Activated T-cell treated with anti-CD3 and anti-CD28 coated beads for 24 hours (primary cell): ENCODE data around the gene PTPRN2.
"Not testable (repeated sequence)": the region's sequence is repeated elsewhere in the genome, so short reads cannot be mapped to it uniquely, and the experiment has no call there.

ENCODE experiments used
- DNase-seq: peaks from one replicate; pipeline ENCODE4 v3.0.0-alpha.2; 2020; ENCODE audit warnings: low read depth

Gene PTPRN2

DNA sequence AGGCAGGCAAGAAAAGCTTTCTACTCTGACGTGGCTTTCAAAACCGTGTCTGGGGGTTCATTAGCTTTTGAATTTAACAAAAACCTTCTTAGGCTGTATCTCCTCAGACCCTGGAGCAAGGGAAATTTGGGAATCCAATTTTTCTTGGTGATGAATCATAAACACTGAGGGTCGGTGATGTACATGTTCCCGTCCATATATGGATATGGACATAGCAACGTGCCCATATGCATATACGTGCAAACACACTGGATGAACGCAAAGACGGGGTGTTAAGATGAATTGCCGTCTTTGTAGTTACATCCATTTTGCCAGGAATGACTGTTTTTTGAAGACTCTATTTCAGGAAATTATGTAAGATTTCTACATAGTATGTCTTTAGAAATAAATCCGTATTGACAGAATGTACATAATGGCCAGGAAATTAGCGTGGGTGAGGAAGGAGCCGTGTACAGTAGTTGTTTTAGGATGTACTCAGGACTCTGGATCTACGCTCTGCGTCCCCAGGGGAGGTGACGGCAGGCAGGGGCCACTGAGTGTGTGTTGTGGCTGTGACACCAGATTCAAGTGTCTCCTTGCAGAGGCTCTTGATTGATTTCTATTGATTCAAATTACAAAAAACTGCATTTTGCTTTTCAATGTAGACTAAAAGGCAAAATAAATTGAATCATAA, 1012.6 kb downstream of the PTPRN2 start:
- DNase-seq: no peak

DNA sequence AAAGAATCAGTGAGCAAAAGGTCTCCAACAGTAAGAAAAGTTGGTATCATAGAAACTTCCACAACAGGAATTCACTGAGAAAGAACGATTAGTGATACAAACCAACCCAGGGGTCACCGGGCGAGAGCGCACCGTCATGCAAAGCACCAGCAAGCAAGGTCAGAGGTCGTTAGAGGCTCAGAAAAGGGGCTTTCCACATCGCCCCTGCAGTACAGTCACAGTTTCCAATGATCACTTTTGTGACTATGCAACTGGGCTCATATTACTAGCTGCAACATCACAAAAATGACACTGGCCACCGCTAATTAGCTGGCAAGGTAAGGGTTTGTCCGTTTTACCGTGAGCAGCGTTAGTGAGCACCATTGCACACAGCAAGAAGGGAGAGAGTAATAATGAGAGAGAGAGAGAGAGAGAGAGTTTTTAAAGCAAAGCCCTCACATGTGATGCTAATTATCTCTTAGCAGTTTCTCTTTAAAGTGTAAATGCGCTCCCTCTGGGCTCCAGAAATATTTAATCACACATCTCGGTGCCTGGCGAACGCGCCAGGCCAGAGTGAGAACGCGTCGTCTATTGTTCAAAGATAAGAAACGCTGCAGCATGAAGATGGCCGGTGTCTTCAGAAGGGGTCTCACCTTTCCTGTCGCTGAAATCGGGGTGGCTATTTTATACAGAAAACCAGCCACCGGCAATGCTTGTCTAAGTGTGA, 1013.4 kb downstream of the PTPRN2 start:
- no peak for DNase-seq

DNA sequence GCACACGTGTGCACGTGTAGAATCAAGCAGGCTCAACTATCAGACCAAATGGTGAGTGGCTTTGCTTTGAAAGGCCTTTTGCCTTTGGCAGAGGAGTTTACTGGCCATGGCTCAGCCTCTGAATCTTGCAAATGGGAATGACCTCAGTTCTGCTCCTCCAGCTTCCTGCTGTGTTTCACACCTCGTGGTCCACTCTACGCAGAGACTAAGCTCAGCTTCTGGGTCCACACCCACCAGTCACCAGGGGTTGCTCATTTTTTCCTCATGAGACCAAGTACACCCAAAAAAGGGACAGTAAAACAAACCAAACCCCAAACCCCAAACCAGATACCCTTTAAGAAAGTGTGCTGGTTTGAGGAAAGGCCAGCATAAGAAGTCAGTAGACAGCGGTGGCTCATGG, 1014.4 kb downstream of the PTPRN2 start:
- no peak for DNase-seq

DNA sequence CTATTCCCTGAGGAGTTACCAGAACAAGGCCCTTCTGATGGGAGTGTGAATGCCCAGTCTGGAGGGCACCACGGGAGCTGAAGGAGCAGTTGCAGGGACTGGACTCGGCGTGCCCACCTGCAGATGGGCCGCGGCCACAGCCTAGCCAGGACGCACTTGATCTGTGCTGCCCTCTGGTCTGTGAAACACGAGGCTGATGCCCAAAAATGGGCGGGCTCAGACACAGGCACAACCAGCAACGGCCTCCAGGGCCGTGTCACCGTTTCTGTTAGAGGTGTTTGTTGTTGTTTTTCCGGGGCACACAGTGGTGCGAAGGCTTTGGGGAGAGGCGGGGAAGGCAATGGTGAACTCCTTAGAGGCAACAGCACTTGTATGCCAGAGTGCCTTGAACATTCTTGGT, 1015.0 kb downstream of the PTPRN2 start:
- no peak for DNase-seq

DNA sequence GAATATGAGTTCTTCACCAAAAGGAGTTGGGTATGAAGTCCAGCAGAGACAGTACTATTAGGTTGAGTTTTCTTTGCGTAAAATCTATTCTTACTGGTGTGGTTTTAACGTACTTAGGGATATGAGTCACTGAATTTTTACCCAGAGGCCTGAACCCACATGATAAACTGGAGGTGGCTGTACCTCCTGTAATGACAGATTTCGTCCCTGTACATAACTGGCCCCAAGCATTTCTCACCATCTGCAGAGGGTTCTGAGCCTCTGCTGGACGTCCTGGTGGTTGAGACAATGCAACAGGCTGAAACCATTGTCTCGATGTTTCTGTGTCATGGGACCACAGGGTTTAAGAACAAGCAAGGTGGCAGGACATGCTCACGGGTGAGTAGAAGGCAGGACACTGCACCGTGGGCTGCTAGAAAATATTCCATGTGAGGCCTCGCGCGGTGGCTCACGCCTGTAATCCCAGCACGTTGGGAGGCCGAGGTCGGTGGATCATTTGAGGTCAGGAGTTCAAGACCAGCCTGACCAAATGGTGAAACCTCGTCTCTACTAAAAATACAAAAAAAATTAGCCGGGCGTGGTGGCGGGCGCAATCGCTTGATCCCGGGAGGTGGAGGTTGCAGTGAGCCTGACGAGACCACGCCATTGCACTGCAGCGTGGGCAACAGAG, 1017.0 kb downstream of the PTPRN2 start:
- no peak for DNase-seq

DNA sequence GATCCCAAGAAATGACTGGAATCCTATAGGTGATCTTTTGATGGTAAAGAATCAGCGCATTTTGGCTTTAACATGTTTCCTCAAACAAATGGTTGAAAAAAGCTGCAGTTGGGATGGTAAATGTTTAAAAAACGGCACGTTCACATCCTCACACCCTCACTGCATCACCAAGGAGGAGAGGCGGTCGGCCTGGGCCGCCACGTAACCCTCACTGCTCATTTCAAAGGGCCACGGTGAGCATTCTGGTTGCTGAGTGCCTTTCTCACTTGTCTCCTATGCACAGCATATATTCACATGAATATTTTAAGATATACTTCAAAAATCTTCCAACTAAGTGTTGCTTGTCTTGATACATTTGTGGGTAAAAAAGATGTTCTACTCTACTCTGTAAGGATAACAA, 1017.7 kb downstream of the PTPRN2 start:
- no peak for DNase-seq

DNA sequence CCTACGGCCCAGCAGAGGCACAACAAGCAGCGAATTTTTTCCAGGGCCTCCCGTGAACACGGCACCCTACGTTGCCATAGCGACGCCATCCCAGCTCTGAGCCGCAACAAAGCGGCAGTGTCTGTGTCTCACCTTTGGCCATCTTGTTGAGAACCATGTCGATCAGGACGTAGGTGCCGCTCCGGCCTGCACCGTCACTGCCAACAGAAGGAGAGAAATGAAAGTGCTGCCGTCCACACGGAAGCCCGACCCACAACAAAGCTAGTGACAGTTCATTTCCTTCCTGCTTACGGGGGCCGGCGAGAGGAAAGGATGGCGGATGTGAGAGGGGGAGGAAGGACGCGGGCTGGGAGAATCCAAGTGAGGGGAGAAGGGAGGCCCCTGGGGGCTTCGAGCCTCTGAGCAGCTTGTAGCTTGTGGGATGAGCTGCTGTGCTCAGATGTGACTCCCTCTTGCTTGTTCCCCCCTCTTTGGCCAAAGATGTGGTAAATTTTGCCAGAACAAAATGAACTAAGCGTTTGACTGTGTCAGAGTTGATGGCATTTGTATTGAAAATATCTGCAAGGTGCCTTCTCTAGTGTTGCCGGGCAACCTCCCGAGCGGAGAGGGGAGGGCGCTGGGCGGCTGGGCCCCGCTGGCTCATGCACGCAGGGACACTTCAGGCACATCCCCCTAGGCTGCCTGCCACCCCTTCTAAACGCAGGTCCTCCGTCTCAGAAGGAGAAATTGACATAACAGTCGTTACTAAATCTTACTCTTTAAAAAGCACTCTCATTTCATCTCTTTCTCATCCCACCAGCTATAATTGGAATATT, 1018.6 kb downstream of the PTPRN2 start:
- peak; percentile 49 for DNase-seq

DNA sequence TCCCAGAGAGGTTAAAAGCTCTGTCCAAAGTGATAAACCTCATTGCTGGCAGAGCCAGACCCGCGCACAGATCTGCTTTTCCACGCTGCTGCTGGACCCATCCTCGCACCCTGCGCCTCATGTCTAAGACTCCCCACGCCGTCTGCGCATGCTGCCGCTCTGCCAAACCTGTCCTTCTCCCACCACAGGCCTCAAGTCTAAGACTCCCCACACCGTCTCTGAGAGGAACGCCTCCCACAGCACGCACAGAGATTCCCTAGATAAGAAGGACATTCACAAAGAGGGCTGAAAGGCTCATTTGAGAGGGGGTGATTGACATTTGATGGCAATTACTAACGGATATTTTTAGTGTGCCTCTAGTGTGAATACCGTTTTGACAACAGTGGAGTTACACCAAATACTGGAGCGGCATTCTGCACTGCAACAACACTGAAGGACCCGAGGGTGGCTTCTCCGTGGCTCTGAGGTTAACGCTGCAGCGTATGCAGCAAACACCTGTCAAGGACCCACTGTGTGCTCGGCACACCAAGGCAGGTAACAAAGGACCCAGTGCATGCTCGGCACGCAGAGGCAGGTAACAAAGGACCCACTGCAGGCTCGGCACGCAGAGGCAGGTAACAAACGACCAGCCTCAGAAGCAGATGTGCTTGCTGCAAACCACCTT, 1019.4 kb downstream of the PTPRN2 start:
- DNase-seq: no peak

DNA sequence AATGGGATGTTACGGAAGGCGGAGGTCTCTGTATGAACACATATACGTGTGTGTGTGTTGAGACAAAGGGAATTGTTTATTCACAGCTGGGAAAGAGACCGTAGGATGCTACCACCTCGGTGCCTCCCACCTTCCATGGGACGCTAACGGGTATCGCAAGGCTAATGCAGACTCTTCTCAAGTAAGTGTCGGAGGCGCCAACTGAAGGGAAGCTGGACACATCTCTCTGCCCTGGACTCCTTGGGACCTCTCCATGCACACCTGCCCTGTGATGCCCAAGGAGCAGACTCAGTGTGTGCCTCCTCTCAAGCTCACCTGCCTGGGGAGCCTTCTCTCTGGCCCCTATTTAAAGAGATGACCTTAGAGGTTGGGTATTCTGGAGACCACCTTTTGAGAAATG, 1020.0 kb downstream of the PTPRN2 start:
- DNase-seq: no peak

DNA sequence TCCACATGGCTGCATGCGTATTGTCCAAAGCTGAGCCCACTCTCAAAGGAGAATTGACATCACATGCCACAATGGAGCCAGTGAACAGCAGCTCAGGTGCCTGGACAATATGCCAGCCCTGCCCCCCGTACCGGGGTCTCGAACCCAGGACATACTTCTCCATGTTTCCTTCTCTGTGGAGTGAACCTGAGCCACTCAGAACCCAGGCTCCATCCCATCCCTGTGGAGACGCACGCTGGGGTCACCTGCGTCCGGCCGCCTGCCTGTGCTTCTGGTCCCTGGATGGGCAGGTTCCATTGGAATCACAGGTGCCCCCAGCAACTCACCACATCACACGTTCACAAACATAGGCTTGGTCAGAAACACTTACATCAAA, 1021.0 kb downstream of the PTPRN2 start:
- no peak for DNase-seq

DNA sequence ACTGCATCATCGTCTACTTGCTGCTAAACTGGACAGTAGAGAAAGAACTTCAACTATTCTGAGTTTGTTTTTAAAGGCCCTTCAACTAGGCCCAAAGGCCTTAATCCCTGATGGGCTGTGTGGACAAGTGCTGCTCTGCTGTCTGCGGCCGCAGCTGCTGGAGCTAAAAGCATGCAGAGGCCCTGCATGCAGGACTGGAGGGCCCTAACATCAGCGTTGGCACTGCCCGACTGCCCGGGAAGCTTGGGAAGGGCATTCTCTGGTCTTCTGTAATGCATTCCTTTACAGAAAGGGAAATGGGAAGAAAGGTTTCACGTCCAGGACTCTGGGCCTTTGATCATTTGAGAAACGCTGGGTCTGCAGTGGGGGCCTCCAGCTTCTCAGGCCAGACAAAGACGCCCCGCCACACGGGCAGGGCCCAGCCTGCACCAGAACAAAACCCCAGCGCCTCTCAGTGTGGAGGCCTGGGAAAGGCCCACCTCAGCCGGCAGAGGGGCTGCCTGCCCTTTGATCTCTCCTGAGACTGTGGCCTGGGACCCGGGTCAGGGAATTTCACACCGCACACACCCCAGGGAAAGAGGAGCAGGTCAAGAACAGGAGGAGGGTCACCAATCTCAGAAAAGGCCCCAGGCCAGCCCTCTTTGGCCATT, 1021.5 kb downstream of the PTPRN2 start:
- no peak for DNase-seq

DNA sequence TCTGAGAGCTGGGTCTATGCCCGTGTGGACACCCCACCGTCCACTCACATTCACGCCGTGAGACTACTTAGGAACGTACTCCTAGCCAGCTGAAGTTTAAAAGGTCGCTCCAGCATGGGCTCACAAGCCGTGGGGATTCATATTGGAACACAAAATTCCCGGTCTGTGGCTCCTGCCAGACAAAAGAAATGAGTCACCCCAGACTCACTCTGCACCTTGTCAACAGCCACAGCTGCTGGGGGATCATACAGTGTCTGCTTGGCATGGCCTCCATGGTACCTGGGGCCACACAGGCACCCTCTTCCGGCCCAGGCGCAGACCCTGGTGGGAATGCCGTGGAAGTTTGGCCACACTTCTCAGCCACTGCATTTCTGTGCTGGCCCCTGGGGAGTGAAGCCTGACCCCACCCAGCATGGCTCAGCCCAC, 1022.4 kb downstream of the PTPRN2 start:
- DNase-seq: no peak

DNA sequence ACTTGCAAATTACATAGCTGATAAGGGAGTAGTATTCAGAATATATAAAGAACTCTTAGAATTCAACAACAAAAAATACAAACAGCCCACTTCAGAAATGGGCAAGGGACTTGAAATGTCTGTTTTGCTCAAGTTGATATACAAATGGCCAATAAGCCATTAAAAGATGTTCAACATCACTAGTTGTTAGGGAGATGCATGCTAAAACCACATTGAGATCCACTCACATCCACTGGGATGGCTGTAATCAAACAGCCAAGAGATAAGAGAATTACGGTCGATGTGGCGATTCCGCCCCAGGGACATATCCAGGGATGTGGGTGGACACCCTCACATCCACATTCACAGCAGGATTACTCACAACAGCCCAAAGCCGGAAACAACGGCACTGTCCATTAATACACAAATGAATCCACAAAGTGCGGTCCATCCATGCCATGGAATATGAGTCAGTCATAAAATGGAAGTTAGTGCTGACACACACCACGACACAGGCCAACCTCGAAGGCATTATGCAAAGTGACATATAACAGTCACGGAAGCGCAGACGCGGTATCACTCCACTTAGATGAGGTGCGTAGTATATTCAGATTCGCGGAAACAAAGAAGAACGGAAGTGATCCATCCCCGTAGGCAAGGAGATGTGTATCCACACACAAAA, 1023.0 kb downstream of the PTPRN2 start:
- no peak for DNase-seq

DNA sequence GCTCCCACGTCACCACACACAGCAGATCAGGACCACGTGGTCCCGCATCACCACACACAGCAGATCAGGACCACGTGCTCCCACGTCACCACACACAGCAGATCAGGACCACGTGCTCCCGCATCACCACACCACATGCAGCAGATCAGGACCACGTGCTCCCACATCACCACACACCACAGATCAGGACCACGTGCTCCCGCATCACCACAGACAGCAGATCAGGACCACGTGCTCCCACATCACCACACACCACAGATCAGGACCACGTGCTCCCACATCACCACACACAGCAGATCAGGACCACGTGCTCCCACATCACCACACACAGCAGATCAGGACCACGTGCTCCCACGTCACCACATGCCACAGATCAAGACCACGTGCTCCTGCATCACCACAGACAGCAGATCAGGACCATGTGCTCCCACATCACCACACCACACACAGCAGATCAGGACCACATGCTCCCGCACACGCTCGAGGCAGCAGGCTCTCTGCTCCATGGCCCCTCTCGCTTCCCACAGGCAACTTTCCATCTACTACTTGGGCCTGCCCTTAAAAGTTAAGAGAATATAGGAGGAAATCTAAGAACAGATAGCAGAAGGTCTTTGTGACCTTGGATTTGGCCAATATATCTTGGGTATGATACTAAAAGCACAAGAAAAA, 1024.0 kb downstream of the PTPRN2 start:
- not testable (repeated sequence) for DNase-seq

DNA sequence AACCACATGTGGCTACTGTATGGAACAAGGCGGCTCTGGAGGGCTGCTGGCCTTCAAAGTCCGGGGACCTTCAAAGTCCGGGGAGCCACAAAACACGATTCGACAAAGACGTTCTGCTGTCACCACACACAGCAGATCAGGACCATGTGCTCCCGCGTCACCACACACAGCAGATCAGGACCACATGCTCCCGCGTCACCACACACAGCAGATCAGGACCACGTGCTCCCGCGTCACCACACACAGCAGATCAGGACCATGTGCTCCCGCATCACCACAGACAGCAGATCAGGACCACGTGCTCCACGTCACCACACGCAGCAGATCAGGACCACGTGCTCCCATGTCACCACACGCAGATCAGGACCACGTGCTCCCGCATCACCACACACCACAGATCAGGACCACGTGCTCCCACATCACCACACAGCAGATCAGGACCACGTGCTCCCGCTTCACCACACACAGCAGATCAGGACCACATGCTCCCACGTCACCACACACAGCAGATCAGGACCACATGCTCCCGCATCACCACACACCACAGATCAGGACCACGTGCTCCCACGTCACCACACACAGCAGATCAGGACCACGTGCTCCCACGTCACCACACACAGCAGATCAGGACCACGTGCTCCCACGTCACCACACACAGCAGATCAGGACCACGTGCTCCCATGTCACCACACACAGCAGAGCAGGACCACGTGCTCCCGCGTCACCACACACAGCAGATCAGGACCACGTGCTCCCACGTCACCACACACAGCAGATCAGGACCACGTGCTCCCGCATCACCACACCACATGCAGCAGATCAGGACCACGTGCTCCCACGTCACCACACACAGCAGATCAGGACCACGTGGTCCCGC, 1024.9 kb downstream of the PTPRN2 start:
- not testable (repeated sequence) for DNase-seq

DNA sequence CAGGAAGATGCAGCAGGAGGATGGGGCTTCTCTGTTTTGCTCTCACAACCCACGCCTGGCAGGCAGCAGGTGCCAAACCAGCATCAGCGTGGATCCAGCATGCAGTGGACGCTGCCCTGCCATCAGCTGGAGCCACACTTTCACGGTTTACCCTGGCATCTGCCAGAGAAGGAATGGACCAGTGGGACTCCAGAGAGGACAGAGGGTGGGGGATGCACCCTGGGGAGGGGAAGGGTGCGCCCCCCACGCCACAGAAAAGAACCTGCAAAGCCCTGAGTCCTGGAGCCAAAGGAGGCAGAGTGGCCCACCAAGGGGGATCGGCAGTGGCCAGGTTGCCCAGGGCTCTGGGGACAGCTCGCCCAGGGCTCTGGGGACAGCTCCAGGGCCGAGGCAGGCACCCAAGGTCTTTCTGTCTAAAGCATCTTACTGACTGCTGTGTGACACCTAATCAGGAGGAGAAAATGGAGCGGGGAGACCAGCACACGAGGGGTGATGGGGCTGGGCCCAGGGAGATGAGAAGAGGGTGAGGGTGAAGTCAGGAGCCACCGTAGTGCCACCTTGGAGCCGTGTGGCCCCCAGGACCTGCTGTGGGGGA, 1025.7 kb downstream of the PTPRN2 start:
- DNase-seq: no peak

DNA sequence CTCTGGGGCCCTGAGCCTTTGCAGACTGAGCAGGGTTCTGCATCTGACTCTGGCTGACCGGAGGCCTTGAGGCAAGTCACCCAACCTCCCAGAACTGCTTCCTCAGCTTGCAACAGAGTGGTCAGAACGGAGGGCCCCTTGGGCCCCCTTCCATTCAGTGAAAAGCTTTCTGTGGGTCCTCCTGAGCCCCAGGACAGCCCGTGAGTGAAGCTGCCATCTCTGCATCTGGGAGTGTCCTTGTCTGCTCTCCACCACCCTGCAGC, 1026.2 kb downstream of the PTPRN2 start:
- no peak for DNase-seq

DNA sequence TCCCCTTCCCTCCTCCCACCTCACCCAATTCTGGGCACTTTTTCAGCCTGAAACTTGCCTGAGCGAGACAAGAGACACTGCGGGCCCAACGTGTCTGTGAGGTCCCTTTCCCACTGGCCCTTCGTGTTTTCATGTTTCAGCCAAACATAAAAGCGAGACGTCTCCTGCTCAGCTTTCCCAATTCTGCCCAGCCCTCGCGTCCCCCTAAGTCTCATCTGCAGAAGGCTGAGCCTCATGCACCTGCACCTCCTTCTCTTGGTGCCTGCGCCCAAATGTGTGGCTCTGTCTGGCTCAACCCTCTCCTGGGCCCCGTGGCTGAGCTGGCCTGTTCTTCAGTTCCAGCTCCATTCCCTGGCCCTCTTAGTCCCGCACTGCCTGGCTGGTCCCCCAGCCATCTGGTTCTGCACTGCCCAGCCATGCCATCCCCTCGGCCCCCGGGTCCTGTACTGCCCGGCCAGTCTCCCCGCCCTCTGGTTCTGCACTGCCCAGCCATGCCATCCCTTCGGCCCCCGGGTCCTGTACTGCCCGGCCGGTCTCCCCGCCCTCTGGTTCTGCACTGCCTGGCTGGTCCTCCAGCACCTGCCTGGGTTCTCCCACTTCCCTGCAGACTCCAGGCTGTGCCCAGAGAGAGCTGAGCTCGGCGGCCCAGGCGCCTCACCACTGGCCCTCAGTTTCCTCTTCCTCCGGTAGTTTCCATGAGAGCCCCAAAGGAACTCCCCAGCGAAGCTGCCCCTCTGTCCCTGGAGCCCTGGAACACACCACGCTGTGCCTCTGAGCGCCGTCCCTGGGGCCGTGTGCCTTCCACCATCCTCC, 1026.7 kb downstream of the PTPRN2 start:
- no peak for DNase-seq
